ENCODE data around the gene PCDH18. TPM values are rescaled to one million over a fixed set of nuclear protein-coding genes. Genes with fewer than 3 reads are reported as not detected.

PCDH18 gene
- total RNA-seq, 4 donors from 2014 or later, result 38.9 to 74.1 (median 55.9) TPM

GRCh38 chr4:137536789-137537561 lies 4.7 kb upstream of the PCDH18 start:
- ATAC-seq (ENCODE audit: low FRiP score) (no peak), DNase-seq (ENCODE audit: low spot score) (no peak)
- no peak for TF ChIP-seq CTCF (IDR thresholded peaks at IDR 0.05)

GRCh38 chr4:137535718-137536117 lies 3.4 kb upstream of the PCDH18 start:
- no peak for ATAC-seq (ENCODE audit: low FRiP score)
- TF ChIP-seq CTCF (IDR thresholded peaks at IDR 0.05), result no peak
- no peak for DNase-seq (ENCODE audit: low spot score)

- TF ChIP-seq CTCF (IDR thresholded peaks at IDR 0.05), result no peak
- DNase-seq (ENCODE audit: low spot score) (no peak), ATAC-seq (ENCODE audit: low FRiP score) (no peak)
Measured at GRCh38 chr4:137534516-137534915, 2.2 kb upstream of the PCDH18 start.

- ATAC-seq (ENCODE audit: low FRiP score) (no peak), DNase-seq (ENCODE audit: low spot score) (no peak)
- no peak for TF ChIP-seq CTCF (IDR thresholded peaks at IDR 0.05)
Measured at GRCh38 chr4:137533855-137534254, 1.6 kb upstream of the PCDH18 start.

GRCh38 chr4:137532869-137533236 lies 559 bp upstream of the PCDH18 start:
- ATAC-seq (ENCODE audit: low FRiP score), result no peak
- no peak for TF ChIP-seq CTCF (IDR thresholded peaks at IDR 0.05)

GRCh38 chr4:137531168-137531985 lies 917 bp downstream of the PCDH18 start:
- peak; percentile 34 for ATAC-seq (ENCODE audit: low FRiP score)
- no peak for DNase-seq (ENCODE audit: low spot score)

More at GRCh38 chr4:137532869-137533236, 559 bp upstream of the PCDH18 start:
- DNase-seq (ENCODE audit: low spot score), result no peak

More at GRCh38 chr4:137531168-137531985, 917 bp downstream of the PCDH18 start:
- TF ChIP-seq CTCF (IDR thresholded peaks at IDR 0.05), result no peak
